Breast epithelium (tissue), 4 donors: ENCODE results near the gene CCDC117. TPM values are rescaled to one million over a fixed set of nuclear protein-coding genes. Genes with fewer than 3 reads are reported as not detected.

Experiments used
- DNase-seq, 2 donors: peaks; one replicate each; pipeline ENCODE4 v3.0.0-alpha.2; 2019; ENCODE audit warnings: low spot score in 2 of 2
- H3K27ac ChIP-seq, 2 donors: fragments of 200-600 bp; sonication (generic) in 1 of 2; one replicate each; pipeline ENCODE4 v1.5.1; 2016 to 2019; ENCODE audit warnings: mild to moderate bottlenecking in 1 of 2
- H3K27me3 ChIP-seq, 2 donors: fragments of 200-600 bp; sonication (generic) in 1 of 2; one replicate each; pipeline versions ENCODE4 v1.5.1 to v1.6.0; 2017 to 2019; ENCODE audit warnings: control low read depth in 1 of 2, mild to moderate bottlenecking in 1 of 2
- H3K36me3 ChIP-seq: fragments of 200-600 bp; one replicate; pipeline ENCODE4 v1.5.1; 2019
- H3K4me1 ChIP-seq, 2 donors: fragments of 200-600 bp; sonication (generic); one replicate each; pipeline ENCODE4 v1.5.1; 2016 to 2019; ENCODE audit warnings: control low read depth in 1 of 2
- H3K4me3 ChIP-seq, 3 donors: fragments of 200-600 bp; sonication (generic); 1 replicate in 2 of 3; 2 replicates in 1 of 3; pipeline ENCODE4 v1.5.1; 2016 to 2019; ENCODE audit warnings: mild to moderate bottlenecking in 3 of 3, moderate library complexity in 2 of 3
- H3K9me3 ChIP-seq, 2 donors: fragments of 200-600 bp; sonication (generic) in 1 of 2; one replicate each; pipeline ENCODE4 v1.5.1; 2016 to 2019; ENCODE audit warnings: control low read depth in 1 of 2
- CTCF ChIP-seq, 3 donors: fragments of 450-650 bp; IDR thresholded peaks; one replicate each; pipeline ENCODE4 v1.5.1; 2016 to 2017; ENCODE audit warnings: antibody characterized with exemption in 3 of 3, mild to moderate bottlenecking in 3 of 3, moderate library complexity in 3 of 3
- POLR2A ChIP-seq: fragments of 450-650 bp; IDR thresholded peaks from one replicate; pipeline ENCODE4 v1.6.1; 2016; ENCODE audit warnings: antibody characterized with exemption, mild to moderate bottlenecking, moderate library complexity
- POLR2AphosphoS5 ChIP-seq, 3 donors: sonication (generic); formaldehyde crosslinking; IDR thresholded peaks; one replicate each; pipeline ENCODE4 v1.6.1; 2017; ENCODE audit warnings: antibody characterized with exemption in 3 of 3
- intact Hi-C: fragments of 100-400 bp; cut with DNase I; formaldehyde crosslinking; loops from one replicate; pipeline ENCODE4 v1.15.1; 2023; ENCODE audit warnings: low total_unique reads
- total RNA-seq, 3 donors: library from RNA; depleted of rRNA; stranded (reverse); fragments of >200 nt; gene quantifications; one replicate each; pipeline ENCODE4 v1.1.0, GENCODE V29; 2016

Gene CCDC117
- total RNA-seq, 3 donors from 2014 or later: 19.5 to 33.5 (median 23.9) TPM

DNA sequence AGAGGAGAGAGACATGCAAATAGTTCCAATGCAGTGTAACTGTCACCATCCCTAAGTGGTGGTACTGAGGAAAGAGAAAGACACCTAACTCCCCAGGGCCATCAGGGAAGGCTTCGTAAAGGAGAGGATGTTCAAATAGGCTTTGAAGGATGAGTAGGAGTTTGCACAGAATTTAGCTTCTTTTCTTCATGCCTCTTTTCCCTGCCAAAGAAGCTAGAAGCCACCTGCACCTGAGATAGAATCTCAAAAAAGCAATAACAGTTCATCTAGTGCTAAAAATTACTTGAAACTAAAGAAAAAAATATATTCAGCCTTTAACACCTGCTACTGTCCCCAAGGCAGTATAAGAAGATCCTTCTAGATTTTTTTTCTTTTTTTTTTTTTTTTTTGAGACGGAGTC lies 44.6 kb downstream of the CCDC117 start:
- Histone ChIP-seq H3K9me3 (no peaks in the 10 kb centered on the region), H3K27me3 (no peaks in the 10 kb centered on the region), H3K27ac (peak overlapping the region; percentile 33 to 91), H3K4me3 (no peak overlapping the region), H3K4me1 (peaks cover 2 to 9% of the 10 kb centered on the region in 2 donors), H3K36me3 (no peaks in the 10 kb centered on the region)
- intact Hi-C loops: no loop called here
- TF ChIP-seq POLR2A (no peak), CTCF (IDR thresholded peaks at IDR 0.05) (no peak), POLR2AphosphoS5 (IDR thresholded peaks at IDR 0.05) (no peak)
- no peak for DNase-seq

GRCh38 chr22:28817919-28818859 lies 45.7 kb downstream of the CCDC117 start:
- Histone ChIP-seq H3K36me3 (no peaks in the 10 kb centered on the region), H3K4me3 (no peak overlapping the region), H3K9me3 (no peaks in the 10 kb centered on the region), H3K4me1 (peaks cover 2 to 9% of the 10 kb centered on the region in 2 donors), H3K27me3 (no peaks in the 10 kb centered on the region), H3K27ac (peak overlapping the region; percentile 86 to 91)
- intact Hi-C loops: no loop called here
- peak in 2 of 3 donors; percentile 35 to 80 for TF ChIP-seq POLR2AphosphoS5 (IDR thresholded peaks at IDR 0.05)
- no peak for TF ChIP-seq CTCF (IDR thresholded peaks at IDR 0.05)
- TF ChIP-seq POLR2A: no peak
- peak; percentile 81 to 84 for DNase-seq

- Histone ChIP-seq H3K27ac (peak overlapping the region; percentile 86 to 91), H3K36me3 (no peaks in the 10 kb centered on the region), H3K4me1 (peaks cover 2 to 9% of the 10 kb centered on the region in 2 donors), H3K4me3 (no peak overlapping the region), H3K27me3 (no peaks in the 10 kb centered on the region), H3K9me3 (no peaks in the 10 kb centered on the region)
- peak in 1 of 2 donors; percentile 71 for DNase-seq
- intact Hi-C loops: no loop called here
- TF ChIP-seq CTCF (IDR thresholded peaks at IDR 0.05) (no peak), POLR2A (no peak), POLR2AphosphoS5 (IDR thresholded peaks at IDR 0.05) (peak in 1 of 3 donors; percentile 14)
Measured at GRCh38 chr22:28819253-28820096, 47.0 kb downstream of the CCDC117 start.

DNA sequence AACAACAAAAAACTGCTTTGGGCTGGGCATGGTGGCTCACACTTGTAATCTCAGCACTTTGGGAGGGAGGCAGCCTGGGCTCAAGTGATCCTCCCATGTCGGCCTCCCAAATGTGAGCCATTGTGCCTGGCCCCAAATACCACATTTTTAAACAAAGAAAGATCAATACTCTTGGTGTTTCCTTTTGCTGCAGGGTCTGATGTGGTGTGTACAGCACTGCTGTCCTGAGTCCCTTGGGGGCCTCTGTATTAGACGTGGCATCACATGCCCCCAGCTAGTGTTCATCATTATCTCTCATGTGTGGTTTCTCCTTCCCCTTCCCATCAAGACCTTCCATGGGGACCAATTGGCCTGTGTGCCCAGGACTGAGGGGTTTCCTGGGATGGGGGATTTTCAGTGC lies 48.4 kb downstream of the CCDC117 start:
- H3K27ac ChIP-seq: peak overlapping the region; percentile 86 to 91
- no peak for DNase-seq
- H3K36me3 ChIP-seq: no peaks in the 10 kb centered on the region
- TF ChIP-seq POLR2AphosphoS5 (IDR thresholded peaks at IDR 0.05) (no peak), CTCF (IDR thresholded peaks at IDR 0.05) (no peak), POLR2A (no peak)
- no peak overlapping the region for H3K4me3 ChIP-seq
- intact Hi-C loops: no loop called here
- H3K4me1 ChIP-seq: peaks cover 2 to 9% of the 10 kb centered on the region in 2 donors
- H3K9me3 ChIP-seq: no peaks in the 10 kb centered on the region
- no peaks in the 10 kb centered on the region for H3K27me3 ChIP-seq
